ENCODE results near the gene DDA1. TPM values are rescaled to one million over a fixed set of nuclear protein-coding genes. Genes with fewer than 3 reads are reported as not detected.

DDA1 gene
- polyA plus RNA-seq, 2 of the 4 experiments (the other 2 are of a cell fraction), result 35.5 to 53.5 TPM

GRCh38 chr19:17293605-17294004 lies 15.8 kb upstream of the DDA1 start:
- DNase-seq (ENCODE audit: low read depth in 1 of 2, low spot score in 1 of 2), result no peak
- peak overlapping the region; percentile 87 to 89; a peak in 4 of 6 replicates for H3K27ac ChIP-seq
- H3K4me2 ChIP-seq, result peak overlapping the region; percentile 91
- TF ChIP-seq POLR2AphosphoS2 (conservative IDR thresholded peaks at IDR 0.05; ENCODE audit: low read length), result no peak
- no peak for TF ChIP-seq HOXA7 (CRISPR knock-in tag; IDR thresholded peaks at IDR 0.05)
- TF ChIP-seq CBX8 (IDR thresholded peaks at IDR 0.05), result no peak
- TF ChIP-seq HEYL (CRISPR knock-in tag; IDR thresholded peaks at IDR 0.05), result no peak
- no peak for TF ChIP-seq NFE2L2 (conservative IDR thresholded peaks at IDR 0.05; ENCODE audit: low read length)
- no peak for TF ChIP-seq MAX (IDR thresholded peaks at IDR 0.05)
- no peak for TF ChIP-seq RFX5 (IDR thresholded peaks at IDR 0.05)
- no peak for TF ChIP-seq ELK1 (IDR thresholded peaks at IDR 0.05; ENCODE audit: low read depth, low read length)
- TF ChIP-seq POLR2A (IDR thresholded peaks at IDR 0.05; ENCODE audit: low read length), result no peak
- no peak for TF ChIP-seq REST (IDR thresholded peaks at IDR 0.05)
- TF ChIP-seq BHLHE40 (IDR thresholded peaks at IDR 0.05; ENCODE audit: low read depth, low read length), result no peak
- no peak for TF ChIP-seq FOSL2 (IDR thresholded peaks at IDR 0.05)
- TF ChIP-seq FOSL2 (CRISPR knock-in tag; IDR thresholded peaks at IDR 0.05), result no peak
- no peak for TF ChIP-seq EHF (CRISPR knock-in tag; IDR thresholded peaks at IDR 0.05)
- no peak for TF ChIP-seq BCL3 (IDR thresholded peaks at IDR 0.05)
- TF ChIP-seq RNF2 (IDR thresholded peaks at IDR 0.05; ENCODE audit: borderline replicate concordance, low read depth), result no peak
- no peak for TF ChIP-seq HOXB13 (CRISPR knock-in tag; IDR thresholded peaks at IDR 0.05; ENCODE audit: low read depth)
- TF ChIP-seq EP300 (IDR thresholded peaks at IDR 0.05), result no peak
- TF ChIP-seq MAZ (IDR thresholded peaks at IDR 0.05; ENCODE audit: borderline replicate concordance, low read depth, low read length), result no peak
- no peak for TF ChIP-seq CEBPB (IDR thresholded peaks at IDR 0.05)
- no peak for FAIRE-seq
- 0 out of 3 replicates have a peak, but pooled peaks cover 3% of the 10 kb centered on the region for H3K9me3 ChIP-seq
- ATAC-seq, result no peak
- POLR2A ChIA-PET, result interaction anchor here (0.6 to 1.4 kb wide), 3 partner anchors 11 to 27 kb away, joined by 3 to 15 read pairs (median 5); partner anchors contain the start of genes BABAM1 and MRPL34
- peak overlapping the region; percentile 67; the same call in 1 of the 3 replicates for H3K4me3 ChIP-seq
- peaks cover 23% of the 10 kb centered on the region; the same call in 2 of the 3 replicates for H3K4me1 ChIP-seq
- CTCF ChIA-PET, result interaction anchor here (0.7 to 9.0 kb wide), 11 partner anchors 9 to 471 kb away, joined by 3 to 98 read pairs (median 3); partner anchors contain the start of genes ABHD8, ANKLE1, DDA1 and MRPL34
- 92% methylated on average over 12 of the region's 14 CpGs for WGBS (ENCODE audit: missing lambda C conversion rate)

All from A549 (cell line).